HepG2 (cell line): Measurements from ENCODE around the gene FAM81B. TPM values are rescaled to one million over a fixed set of nuclear protein-coding genes. Genes with fewer than 3 reads are reported as not detected.

Experiments
- HIC2 ChIP-seq: sonication (generic); formaldehyde crosslinking; IDR thresholded peaks from 2 replicates; pipeline ENCODE4 v1.9.0; 2022; ENCODE audit warnings: low read depth, missing genetic modification reagents
- SAFB2 ChIP-seq: sonication (generic); formaldehyde crosslinking; IDR thresholded peaks from 2 replicates; pipeline ENCODE4 v1.5.1; 2020; ENCODE audit warnings: missing genetic modification reagents, low read depth, mild to moderate bottlenecking, borderline replicate concordance
- ZNF691 ChIP-seq: sonication (generic); formaldehyde crosslinking; IDR thresholded peaks from 2 replicates; pipeline ENCODE4 v1.4.0; 2020; ENCODE audit warnings: missing genetic modification reagents, low read depth, mild to moderate bottlenecking, borderline replicate concordance
- polyA plus RNA-seq, 8 experiments: library from polyadenylated mRNA; depleted of rRNA in 3 of 8; stranded (reverse) in 7 of 8; unstranded in 1 of 8; fragments of >200 nt; fragmentation: Illumina TruSeq in 4 of 8; extraction: Trizol in 4 of 8; gene quantifications; 2 replicates each; pipeline versions ENCODE4 v1.2.1 to v1.2.3, GENCODE V29; 2011 to 2016; ENCODE audit warnings: low read depth in 4 of 8, missing spikeins in 1 of 8, mixed read lengths in 1 of 8; ENCODE audit not compliant: insufficient read depth in 1 of 8
- total RNA-seq, 5 experiments: library from RNA; depleted of rRNA; stranded (reverse); fragments of >200 nt; fragmentation: Illumina TruSeq; extraction: Trizol; gene quantifications; 2 replicates each; pipeline ENCODE4 v1.2.3, GENCODE V29; 2016; ENCODE audit warnings: low read depth in 1 of 5
- TF ChIP-seq, protein P1 (sequence below): IDR thresholded peaks from 2 replicates; pipeline ENCODE4 v1.6.1; 2016; ENCODE audit warnings: low read depth, missing genetic modification reagents, missing compliant biosample characterization
- TF ChIP-seq, protein P2 (sequence below): sonication (generic); formaldehyde crosslinking; IDR thresholded peaks from 2 replicates; pipeline ENCODE4 v1.4.0; 2020; ENCODE audit warnings: missing genetic modification reagents
- TF ChIP-seq, protein P3 (sequence below): sonication (generic); formaldehyde crosslinking; IDR thresholded peaks from 2 replicates; pipeline ENCODE4 v1.8.0; 2022; ENCODE audit warnings: mild to moderate bottlenecking, missing genetic modification reagents

FAM81B gene
- total and polyA plus RNA-seq, 2 of the 13 experiments (the other 11 are each of a cell fraction or from before 2014, with no cell fraction given): not detected

DNA sequence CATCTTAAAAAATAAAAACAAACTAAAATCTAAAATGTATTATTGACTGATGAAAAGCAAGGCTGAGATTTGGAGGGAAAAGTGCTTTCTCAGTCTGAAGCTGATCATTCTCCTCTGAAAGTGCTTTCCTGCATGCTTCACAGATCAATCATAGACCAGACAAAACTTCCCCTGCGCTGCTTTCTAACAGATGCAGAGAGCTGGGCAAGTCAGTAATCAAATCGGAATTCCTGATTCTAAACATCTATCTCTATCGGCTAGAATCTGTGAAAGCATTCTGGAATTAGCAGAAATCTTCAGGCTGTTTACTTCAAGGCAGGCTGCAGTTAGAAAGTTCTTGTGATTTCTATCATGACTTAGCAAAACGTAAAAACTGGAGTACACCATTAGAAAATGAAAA is 15.6 kb upstream of the FAM81B start (continued):
- TF ChIP-seq, protein P1, sequence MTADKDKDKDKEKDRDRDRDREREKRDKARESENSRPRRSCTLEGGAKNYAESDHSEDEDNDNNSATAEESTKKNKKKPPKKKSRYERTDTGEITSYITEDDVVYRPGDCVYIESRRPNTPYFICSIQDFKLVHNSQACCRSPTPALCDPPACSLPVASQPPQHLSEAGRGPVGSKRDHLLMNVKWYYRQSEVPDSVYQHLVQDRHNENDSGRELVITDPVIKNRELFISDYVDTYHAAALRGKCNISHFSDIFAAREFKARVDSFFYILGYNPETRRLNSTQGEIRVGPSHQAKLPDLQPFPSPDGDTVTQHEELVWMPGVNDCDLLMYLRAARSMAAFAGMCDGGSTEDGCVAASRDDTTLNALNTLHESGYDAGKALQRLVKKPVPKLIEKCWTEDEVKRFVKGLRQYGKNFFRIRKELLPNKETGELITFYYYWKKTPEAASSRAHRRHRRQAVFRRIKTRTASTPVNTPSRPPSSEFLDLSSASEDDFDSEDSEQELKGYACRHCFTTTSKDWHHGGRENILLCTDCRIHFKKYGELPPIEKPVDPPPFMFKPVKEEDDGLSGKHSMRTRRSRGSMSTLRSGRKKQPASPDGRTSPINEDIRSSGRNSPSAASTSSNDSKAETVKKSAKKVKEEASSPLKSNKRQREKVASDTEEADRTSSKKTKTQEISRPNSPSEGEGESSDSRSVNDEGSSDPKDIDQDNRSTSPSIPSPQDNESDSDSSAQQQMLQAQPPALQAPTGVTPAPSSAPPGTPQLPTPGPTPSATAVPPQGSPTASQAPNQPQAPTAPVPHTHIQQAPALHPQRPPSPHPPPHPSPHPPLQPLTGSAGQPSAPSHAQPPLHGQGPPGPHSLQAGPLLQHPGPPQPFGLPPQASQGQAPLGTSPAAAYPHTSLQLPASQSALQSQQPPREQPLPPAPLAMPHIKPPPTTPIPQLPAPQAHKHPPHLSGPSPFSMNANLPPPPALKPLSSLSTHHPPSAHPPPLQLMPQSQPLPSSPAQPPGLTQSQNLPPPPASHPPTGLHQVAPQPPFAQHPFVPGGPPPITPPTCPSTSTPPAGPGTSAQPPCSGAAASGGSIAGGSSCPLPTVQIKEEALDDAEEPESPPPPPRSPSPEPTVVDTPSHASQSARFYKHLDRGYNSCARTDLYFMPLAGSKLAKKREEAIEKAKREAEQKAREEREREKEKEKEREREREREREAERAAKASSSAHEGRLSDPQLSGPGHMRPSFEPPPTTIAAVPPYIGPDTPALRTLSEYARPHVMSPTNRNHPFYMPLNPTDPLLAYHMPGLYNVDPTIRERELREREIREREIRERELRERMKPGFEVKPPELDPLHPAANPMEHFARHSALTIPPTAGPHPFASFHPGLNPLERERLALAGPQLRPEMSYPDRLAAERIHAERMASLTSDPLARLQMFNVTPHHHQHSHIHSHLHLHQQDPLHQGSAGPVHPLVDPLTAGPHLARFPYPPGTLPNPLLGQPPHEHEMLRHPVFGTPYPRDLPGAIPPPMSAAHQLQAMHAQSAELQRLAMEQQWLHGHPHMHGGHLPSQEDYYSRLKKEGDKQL (CRISPR knock-in tag): no peak
- TF ChIP-seq, protein P2, sequence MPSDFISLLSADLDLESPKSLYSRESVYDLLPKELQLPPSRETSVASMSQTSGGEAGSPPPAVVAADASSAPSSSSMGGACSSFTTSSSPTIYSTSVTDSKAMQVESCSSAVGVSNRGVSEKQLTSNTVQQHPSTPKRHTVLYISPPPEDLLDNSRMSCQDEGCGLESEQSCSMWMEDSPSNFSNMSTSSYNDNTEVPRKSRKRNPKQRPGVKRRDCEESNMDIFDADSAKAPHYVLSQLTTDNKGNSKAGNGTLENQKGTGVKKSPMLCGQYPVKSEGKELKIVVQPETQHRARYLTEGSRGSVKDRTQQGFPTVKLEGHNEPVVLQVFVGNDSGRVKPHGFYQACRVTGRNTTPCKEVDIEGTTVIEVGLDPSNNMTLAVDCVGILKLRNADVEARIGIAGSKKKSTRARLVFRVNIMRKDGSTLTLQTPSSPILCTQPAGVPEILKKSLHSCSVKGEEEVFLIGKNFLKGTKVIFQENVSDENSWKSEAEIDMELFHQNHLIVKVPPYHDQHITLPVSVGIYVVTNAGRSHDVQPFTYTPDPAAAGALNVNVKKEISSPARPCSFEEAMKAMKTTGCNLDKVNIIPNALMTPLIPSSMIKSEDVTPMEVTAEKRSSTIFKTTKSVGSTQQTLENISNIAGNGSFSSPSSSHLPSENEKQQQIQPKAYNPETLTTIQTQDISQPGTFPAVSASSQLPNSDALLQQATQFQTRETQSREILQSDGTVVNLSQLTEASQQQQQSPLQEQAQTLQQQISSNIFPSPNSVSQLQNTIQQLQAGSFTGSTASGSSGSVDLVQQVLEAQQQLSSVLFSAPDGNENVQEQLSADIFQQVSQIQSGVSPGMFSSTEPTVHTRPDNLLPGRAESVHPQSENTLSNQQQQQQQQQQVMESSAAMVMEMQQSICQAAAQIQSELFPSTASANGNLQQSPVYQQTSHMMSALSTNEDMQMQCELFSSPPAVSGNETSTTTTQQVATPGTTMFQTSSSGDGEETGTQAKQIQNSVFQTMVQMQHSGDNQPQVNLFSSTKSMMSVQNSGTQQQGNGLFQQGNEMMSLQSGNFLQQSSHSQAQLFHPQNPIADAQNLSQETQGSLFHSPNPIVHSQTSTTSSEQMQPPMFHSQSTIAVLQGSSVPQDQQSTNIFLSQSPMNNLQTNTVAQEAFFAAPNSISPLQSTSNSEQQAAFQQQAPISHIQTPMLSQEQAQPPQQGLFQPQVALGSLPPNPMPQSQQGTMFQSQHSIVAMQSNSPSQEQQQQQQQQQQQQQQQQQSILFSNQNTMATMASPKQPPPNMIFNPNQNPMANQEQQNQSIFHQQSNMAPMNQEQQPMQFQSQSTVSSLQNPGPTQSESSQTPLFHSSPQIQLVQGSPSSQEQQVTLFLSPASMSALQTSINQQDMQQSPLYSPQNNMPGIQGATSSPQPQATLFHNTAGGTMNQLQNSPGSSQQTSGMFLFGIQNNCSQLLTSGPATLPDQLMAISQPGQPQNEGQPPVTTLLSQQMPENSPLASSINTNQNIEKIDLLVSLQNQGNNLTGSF: no peak
- TF ChIP-seq ZNF691: no peak
- TF ChIP-seq, protein P3, sequence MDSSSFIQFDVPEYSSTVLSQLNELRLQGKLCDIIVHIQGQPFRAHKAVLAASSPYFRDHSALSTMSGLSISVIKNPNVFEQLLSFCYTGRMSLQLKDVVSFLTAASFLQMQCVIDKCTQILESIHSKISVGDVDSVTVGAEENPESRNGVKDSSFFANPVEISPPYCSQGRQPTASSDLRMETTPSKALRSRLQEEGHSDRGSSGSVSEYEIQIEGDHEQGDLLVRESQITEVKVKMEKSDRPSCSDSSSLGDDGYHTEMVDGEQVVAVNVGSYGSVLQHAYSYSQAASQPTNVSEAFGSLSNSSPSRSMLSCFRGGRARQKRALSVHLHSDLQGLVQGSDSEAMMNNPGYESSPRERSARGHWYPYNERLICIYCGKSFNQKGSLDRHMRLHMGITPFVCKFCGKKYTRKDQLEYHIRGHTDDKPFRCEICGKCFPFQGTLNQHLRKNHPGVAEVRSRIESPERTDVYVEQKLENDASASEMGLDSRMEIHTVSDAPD (CRISPR knock-in tag): no peak
- no peak for TF ChIP-seq HIC2 (CRISPR knock-in tag)
- TF ChIP-seq SAFB2 (CRISPR knock-in tag): no peak
